HFF-Myc (cell line): ENCODE measurements around the gene TMEM45A.

Experiments used
- DNase-seq: peaks from one replicate; pipeline ENCODE4 v3.0.0-alpha.2; 2011; ENCODE audit warnings: low read depth; ENCODE audit errors: extremely low read depth
- H3K4me3 ChIP-seq: replicated peaks from 2 replicates; pipeline ENCODE4 v1.5.1; 2011; ENCODE audit warnings: low read depth, mild to moderate bottlenecking, control low read depth, low read length
- CTCF ChIP-seq: IDR thresholded peaks from 2 replicates; pipeline ENCODE4 v1.5.1; 2012; ENCODE audit warnings: mild to moderate bottlenecking, low read depth, low read length, control low read depth; ENCODE audit errors: missing control alignments

Gene TMEM45A

DNA sequence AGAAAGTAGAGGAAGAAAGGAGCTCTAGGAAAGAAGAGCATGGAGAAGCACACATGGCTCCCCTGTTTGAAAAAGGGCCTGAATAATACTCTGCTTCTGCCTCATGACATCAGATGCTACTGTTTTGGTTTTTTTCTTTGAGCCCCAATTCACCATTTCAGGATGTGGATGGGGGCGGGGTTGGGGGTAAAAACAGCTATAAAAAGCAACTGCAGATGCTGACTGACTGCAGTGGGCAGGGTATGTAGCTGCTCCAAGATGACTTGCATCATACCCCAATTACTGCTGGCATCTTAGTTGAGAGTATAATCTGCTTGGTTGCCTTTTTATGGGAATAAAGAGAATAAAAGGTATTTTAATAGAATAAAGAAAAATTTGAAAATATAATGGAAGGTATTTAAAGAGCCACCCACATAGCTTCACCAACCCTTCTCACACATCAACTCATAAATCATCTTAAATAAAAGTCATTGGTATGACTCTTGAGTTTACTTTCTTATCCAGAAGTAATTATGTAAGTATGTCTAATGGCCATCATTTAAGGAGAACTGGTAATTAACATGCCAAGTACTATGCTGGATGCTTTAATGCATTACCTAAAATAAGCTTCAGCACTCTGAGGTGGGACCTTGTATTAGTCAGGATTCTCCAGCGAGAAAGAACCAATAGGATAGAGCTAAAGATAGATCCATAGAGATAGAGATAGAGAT lies 36.4 kb upstream of the TMEM45A start:
- no peak for TF ChIP-seq CTCF
- no peak for DNase-seq
- H3K4me3 ChIP-seq: no peak overlapping the region

DNA sequence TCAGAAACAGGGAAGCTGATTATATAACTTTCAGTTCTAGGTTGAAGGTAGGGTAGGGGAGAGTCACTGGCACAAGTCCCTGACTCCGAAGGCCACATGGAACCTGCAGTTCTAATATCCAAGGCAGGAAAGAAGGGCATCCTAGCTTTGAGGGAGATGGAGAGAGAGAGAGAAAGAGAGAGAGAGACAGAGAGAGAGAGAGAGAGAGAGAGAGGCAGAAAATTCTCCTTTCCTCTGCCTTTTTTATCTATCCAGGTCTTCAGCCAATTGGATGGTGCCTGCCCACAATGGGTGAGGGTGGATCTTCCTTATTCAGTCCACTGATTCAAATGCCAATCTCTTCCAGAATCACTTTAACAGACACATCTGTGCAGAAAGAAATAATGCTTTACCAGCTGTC lies 35.7 kb upstream of the TMEM45A start:
- H3K4me3 ChIP-seq: no peak overlapping the region
- TF ChIP-seq CTCF: no peak
- DNase-seq: no peak

- no peak for DNase-seq
- no peak for TF ChIP-seq CTCF
- no peak overlapping the region for H3K4me3 ChIP-seq
These were observed 34.6 kb upstream of the TMEM45A start for GRCh38 chr3:100457811-100458210.

GRCh38 chr3:100458814-100459213 lies 33.6 kb upstream of the TMEM45A start:
- no peak for TF ChIP-seq CTCF
- H3K4me3 ChIP-seq: no peak overlapping the region
- DNase-seq: no peak

DNA sequence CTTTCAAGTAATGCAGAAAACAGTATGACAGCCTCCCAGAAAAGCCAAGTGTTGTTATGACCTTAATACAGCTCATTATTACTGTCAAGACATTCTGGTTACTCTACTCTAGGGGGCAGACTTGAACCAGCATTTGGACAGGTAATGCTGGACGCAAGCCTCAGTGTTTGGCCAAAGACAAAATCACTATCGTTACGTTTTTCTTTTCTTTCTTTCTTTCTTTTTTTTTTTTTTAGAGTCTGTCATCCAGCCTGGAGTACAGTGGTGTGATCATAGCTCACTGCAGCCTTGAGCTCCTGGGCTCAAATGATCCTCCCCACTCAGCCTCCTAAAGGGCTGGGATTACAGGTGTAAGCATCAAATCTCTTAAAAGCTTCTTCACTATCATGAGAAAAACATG lies 29.4 kb upstream of the TMEM45A start:
- peak; percentile 54 for DNase-seq
- H3K4me3 ChIP-seq: no peak overlapping the region
- TF ChIP-seq CTCF: peak; percentile 68

DNA sequence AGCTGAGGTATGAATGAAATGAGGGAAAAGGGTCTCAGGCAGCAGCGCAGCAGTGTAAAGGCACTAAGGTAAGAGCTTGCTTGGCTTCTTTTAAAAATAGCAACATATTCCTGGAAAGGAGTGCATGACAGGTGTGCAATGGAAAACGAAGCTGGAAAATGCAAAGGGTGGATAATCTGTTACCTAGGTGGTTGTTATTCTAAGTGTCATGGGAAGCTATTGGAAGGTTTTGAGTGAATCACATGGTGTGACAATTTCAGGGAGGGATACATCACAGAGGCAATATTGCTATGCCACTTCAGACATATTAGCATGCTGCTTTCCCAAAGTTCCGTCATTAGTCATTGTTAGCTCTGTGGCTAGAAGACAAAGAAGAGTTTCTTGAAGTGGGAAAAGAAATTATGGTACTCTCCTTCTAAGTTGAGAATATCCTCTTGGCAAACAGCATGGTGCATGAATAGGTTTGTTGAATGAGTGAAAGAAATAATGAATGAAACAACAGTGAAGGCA lies 28.7 kb upstream of the TMEM45A start:
- no peak for DNase-seq
- no peak overlapping the region for H3K4me3 ChIP-seq
- TF ChIP-seq CTCF: no peak
